Ammon's horn (tissue), 1 donor: ENCODE results near the gene CLHC1.
A peak's percentile ranks its signal among the peaks of the same experiment; 100 is the strongest.

Source experiments
- DNase-seq: peaks from one replicate; pipeline ENCODE4 v3.0.0-alpha.2; 2016; ENCODE audit warnings: low spot score

Gene CLHC1

DNA sequence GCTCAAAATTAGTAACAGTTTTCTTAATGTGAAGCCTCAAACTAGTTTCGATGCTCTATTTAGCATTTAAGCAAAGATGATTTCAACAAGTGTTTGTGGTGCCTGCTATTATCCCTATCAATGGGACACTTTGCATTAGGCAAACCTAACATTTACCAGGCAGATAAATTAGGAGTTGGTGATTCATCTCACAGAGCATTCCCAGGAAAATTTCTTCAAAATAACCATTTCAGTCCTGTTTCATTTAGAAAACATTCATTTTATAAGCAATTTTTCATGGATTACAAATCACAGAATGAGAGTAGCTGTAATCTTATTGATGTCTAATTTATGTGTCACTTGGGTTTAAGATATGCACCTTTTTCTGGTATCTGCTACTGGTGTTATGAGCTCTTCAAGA is 62.7 kb downstream of the CLHC1 start:
- no peak for DNase-seq

DNA sequence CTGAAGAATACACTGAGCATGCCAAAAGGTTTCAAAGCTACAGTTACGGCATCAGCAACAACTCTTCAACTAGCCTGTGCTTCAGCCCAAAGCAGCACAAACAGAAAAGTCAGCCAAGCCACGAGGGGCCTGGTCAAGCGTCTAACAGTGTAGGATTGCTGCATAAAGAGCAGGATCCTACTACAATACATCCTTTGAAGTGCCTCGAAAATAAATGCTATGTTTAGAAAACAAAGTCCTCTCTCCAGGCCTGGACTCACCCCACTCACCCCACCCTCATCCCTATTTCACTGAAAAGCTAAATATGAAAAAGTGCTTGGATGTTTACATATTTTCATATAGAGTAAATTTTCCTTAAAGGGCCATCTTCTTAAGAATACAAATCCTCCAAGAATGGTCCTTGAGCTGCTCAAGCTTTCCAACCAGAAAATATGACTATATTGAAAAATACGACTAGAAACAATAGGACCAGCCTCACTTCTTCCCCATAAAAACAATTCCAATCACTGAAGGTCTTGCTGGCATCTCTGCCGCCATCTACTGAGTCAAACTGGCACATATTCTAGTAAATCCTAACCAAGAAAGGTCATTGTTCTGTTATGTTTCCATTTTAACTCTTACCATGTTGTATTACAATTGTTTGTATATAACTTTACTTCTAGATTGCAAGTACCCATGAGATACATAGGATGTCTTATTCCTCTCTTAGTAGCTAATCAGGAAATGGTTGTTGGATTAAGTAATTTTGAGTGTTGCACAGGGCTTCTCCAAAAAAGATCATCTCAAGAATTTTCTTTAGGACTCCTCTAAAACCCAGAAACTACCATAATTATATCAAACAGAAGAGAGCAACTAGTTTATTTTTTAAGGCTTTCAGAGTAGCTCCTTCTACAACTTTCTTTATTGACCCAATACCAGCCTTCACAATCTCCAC is 63.6 kb downstream of the CLHC1 start:
- DNase-seq = peak; percentile 93

DNA sequence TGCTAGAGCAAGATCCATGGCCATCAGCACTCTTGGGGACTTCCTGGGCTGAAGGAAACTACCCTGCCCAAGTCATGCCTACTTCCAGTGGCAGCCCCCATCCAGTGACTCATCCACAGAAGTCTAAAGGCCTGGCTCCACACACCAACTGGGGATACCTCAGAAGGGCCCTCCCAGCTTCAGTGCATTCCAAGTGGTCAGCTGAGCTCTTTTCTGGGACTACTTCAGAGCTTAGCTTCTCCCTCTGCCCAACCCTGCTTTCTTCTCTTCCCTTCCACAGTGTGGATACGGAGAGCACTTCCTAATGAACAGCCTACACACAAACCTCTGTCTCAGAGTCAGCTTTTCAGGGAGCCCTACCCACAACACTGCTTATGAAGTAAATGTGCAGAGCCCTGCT is 66.5 kb downstream of the CLHC1 start:
- no peak for DNase-seq

DNA sequence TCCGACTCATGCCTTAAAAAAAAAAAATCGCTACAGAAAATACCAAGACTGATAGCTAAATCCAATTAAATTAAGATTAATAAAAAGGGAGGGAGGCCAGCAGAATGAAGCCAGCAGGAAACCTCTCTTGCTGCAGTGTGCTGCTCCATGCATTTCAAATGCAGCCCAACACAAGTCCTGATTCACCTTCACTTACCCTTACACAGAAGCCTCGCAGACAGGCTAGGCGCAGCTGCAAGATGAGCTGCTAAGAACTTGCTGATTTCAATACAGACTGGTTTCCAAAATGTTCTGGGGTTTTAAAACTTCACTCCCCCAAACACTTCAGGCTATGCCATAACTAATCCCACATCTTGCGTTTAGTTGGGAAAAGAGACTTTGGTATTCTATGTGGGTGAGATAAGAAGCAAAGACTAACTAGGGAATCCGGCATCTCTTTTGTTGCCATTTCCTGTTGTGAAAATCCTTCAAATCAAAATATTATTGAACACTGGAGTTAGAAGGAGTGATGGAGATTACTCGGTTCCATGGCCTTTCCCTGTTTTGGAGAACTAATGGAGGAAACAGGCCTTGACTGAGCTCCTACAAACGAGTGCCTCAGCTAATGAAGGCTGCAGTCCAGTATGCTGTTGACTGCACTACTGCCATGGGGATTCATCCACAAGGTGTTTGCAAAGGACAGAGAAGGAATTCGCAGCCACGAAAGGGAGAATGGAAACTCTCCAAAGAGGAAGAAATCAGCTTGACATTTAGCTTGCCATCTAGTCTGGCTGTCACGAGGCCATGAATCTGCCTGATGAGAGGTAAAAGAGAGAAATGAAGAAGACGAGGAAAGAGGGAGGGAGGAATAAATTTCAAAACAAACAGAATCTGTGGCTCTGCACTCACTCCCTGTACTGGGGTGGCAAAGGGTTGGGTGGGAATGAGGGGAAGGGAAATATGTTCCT is 67.3 kb downstream of the CLHC1 start:
- DNase-seq = no peak

DNA sequence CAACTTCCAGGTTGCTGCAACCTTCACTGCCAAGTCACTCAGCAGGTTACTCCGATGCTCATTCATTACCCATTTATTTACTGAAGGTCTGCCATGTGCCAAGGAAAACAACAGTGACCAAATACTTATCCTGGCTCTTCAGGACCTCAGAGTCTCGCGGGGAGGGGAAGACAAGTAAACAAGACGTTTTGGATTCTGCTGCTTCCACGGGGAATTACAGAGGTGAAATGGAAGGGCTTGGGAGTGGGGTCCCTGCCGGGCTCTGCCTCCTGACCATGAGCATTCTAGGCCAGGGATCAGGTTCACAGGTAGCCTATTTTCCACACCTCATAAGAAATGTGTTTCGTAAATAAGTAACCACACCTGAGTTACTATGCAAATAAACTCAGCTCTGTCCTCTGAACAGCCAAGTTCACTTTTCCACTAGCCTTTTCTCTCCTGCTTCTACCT is 68.1 kb downstream of the CLHC1 start:
- no peak for DNase-seq

DNA sequence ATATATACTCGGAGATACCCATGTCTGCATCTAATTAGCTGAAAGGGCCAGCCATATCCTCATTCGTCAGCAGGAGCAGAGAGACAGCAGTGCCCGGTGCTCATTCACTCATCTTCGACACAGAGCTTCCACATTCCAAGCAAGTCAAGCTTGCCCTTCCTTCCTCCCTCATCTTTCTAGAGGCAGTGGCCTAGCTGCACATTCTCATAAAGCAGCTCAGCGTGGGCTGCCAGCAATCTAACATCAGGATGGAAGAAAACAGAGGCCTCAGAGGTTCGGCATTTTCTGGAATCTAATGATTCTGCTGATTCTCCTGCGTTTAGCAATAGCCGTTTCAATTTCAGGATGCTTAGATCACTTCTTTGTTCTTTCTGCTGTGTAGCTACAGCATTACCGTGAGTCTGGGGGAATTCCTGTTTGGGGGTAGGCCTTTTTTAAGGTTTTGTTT is 68.8 kb downstream of the CLHC1 start:
- no peak for DNase-seq

DNA sequence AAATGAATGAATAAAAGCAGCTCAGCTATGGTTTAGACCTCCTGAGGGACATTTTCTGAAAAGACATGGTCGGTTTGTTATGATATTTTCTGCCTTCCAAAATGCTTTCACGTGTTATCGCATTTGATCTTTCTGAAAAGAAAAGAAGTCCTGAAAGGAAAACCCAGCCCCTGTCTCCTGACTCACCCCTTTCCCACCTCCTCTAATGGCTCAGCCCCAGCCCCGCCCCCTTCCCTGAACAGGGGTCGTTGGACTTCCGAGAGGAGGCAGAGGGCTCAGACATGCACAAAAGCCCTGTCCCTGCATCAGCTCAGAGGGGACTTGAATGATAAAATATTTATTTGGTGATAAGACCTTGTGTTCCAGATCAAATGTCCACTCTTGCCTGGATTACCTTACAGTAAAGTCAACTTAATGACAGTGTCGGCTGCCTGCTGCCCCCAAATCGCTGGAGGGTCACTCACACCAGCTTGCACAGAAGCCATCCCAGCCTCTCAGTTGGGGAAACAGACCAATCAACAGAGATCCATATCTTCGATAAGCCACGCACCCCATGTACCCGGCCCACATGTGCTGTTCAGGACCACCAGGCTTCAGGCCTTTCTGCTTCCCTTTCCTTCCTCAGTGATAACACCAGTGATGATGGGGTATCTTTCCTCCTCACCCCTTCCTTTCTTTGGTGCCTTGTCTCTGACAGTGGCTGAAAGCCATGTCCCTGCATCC is 69.6 kb downstream of the CLHC1 start:
- DNase-seq = no peak

DNA sequence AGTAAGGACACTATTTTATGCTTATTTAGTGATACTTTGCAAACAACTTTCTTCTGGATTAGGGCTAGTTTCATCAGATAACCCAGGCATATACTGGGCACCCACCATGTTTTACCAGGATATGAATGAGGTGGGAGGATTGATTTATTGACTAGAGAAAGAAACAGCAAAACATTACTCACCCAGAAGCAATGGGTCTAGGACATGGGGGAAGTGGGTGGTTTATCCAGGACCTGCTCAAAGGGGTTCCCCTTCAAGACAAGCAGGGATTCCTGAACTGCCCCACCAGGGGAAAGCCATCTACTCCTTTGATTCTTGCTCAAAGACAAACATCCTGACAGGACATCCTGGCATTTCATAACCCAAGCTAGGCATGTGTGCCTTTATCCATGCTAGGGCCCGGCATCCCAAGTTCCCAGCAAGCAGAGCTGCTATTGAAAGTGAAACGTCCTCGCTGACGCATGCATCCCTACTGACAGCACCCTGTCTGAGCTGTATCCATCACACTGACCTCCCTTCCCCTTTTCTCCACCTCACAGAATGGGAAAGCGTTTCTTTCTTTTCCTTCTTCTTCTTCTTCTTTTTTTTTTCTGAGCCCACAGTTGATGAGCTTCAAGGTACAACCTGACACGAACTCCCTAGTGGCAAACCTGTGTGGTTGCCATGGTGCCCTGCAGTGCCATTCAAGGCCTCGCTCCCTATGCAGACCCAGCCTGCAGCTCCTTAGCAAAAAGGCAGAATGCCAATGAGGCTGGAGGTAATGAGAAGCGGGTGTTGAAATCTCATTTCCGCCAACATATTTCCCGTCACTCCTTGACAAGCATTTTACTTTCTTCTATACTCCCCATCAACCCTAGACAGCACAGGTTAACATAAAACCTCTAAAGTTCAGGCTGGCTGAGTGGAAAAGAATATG is 70.5 kb downstream of the CLHC1 start:
- DNase-seq = no peak

DNA sequence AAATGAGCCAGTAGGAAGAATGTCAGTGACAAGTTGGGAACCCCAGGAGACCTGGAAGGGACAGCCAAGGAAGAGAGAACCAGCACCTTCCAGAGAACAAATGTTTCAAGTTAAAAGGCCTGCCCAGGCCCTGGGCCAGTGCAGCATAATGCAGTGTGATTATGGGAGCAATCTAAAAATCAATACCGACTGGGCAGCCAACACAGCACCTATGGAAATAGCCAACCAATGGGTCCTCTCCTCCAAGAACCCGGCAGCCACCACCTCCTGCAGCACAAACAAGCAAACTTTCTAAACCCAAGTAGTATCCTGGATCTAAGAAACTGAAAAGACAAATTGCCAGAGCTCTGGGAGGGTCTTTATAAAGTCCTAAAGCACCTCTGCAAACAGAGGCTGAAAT is 71.7 kb downstream of the CLHC1 start:
- no peak for DNase-seq

DNA sequence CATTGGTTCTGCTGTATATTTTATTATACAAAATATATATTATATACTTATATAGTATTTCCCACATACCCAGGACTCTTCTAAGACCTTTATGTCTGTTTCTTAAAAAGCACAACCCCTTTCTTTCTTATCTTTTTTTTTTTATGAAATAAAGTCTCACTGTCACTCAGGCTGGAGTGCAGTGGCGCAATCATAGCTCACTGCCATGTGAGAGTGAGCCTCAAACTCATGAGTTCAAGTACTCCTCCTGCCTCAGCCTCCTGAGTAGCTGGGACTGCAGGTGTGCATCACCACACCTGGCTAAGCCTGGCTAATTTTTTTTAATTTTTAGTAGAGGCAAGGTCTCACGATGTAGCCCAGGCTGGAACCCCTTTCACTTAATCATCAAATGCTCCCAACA is 72.3 kb downstream of the CLHC1 start:
- no peak for DNase-seq

DNA sequence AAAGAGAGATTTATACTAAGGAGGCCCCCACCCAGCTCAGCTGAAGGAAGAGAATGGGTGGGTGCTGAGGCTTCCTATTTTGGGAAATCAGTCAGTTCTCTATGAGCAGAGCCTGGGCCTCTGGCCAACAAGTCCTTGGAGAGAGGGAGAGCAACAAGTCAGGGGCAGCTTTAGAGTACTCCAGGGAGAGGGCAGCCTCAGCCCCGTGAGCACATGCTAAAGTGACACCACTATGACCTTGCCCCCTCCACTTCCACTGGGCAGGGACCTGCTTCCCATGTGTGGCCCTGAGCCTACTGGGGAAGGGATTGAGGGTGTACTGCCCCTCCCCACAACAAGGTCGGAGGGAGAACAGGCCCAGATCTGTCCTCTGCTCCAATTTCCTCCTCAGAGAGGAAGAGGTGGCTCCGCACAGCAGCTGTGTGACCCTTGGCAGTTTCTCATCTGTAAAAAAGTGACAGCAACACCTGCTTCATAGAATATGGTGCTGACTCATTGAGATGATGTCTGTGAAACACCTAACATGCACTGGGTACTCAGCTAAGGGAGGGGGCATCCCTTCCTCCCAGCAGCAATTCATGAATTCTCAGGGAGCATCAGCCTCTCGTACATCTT is 72.9 kb downstream of the CLHC1 start:
- DNase-seq = no peak

DNA sequence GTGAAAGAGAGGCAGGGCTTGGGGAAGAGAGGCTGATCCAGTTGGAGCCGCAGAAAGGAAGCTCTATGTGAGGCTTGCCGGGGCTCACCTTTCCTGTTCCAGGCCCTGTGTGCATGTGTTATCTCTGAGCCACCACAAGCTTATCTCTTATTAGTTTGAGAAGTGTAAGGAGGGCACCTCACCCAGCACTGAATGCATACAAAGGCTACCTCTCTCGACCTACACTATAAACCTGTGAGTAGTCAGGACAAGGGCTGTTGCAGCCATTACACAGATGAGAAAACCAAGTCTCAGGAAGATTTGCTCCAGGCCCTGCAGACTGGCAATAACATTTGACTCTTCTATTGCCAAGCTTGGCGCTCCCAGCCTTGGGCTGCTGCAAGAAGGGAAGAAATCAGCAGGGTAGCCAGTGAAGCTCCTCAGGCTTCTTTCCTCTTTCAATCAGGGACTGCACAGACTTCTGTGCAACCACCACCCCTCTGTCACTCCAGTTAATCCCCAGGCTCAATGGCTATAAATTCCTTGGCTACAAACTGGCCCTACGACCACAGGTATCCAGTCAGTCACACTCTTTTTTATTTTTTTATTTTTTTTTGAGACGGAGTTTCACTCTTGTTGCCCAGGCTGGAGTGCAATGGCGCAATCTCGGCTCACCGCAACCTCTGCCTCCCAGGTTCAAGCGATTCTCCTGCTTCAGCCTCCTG is 73.8 kb downstream of the CLHC1 start:
- DNase-seq = no peak

DNA sequence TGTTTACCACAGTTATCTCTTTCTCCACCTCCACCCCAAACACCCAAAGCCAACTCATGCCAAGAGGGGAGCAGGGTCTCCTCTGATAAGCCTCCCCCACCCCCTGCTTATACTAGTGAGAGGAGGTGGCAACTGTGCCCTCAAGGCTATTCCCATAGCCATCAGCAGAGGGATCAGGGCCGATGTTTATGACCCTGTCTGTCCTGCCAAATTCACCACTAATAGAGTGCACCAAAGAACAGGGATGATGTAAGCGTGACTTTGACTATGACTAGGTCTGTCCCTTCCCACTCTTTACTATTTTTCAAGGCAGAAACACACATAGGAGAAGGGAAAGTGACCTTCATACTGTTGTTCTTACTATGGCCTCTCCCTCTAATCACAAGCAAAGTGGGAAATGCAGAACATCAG is 74.6 kb downstream of the CLHC1 start:
- no peak for DNase-seq

DNA sequence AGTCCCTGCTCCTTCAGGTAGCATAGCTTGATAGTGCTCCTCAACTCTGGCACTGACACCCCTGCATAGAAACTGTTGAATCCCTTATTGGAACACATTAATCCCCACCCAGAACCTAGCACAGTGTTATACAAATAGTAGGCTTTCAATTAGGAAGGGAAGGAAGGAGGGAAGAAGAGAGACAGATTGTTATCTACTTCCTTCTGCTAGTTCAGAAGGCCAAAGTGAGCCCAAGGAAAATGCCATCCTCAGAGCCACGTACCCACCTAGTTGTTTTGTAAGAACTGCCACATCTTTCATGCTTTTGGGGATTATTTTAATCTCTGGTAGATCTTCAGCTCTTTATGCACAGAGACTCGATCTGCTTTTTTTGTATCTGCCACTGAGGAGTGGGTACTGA is 75.1 kb downstream of the CLHC1 start:
- DNase-seq = no peak

DNA sequence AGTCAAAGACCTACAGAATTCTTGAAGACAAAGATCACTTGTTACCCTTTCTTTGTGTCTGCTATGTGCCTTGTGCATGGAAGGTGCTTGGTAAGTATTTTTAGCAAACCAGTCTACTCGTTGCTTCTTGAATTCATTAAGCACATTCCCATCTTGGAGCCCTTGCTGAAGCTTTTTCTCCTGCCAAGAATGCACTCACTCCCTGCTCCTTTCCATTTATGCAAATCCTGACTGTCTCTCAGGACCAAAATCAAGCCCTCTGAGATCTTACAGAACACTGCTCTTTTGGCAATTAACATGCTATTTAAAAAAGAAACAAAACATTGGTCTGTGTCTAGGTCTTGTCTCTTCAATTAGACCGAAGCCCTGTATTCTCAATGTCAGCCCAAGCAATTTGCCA is 75.8 kb downstream of the CLHC1 start:
- DNase-seq = no peak

DNA sequence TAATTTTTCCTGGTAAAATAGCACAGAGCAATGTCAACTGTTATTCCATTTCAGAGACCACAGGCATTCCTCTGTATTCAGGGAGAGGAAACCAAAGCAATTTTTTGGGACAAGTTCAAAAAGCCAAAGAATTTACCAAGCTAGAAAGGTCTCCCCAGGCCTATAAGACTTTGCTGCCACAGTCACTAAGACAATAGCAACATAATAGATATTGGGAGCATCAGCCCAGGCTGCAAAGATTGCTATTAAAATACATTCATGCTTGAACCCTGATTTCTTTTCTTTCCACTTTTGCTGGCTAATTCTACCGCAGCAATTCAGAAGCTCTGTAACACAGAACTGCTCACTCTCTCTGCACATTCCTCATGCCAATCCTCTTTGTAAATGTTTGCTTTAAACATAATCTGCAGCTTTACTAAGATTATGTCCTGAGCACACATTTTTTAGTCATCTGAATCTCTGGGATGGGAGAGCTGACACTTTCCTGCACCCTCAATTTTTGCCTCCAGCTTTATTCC is 76.3 kb downstream of the CLHC1 start:
- no peak for DNase-seq

DNA sequence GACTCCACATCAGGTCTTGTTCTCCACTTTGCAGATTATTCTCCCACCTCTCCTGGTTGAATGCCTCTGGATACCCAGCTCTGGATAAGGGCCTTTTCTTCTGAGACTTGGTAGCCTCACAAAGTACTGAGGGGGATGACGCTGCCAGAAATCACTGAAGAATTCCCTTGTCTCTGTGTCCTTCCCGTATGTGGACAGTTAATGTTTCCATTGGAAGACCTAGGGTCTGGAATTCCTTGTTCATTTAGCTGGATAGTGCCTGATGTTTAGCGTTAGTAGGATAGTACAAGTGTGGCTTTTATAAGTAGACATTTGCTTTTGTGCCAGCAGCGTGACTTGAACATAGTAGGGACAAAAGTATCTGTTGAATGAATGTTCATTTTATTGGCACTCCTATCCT is 76.9 kb downstream of the CLHC1 start:
- no peak for DNase-seq

DNA sequence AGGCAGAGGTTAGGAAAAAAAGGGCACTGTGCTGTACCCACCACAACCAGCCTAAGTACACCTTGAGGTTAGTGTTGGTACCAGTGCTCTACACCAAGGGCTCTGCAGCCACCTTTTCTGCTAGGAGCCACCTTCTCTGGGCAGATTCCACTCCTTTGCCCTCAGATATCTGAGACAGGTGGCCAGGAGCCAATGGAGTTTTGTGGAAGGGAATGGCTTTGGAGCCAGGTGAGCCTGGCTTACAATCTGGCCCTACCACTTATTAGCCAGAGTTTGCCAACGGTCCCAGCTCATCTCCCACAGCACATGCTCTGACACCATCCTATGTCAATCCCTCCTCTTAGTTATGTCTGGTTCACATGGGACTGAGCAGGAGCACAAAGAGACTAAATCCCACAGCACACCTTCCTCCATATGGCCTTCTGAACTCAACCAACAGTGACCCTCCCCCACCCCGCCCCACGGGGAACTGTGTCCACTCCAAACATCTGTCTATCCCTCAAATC is 77.5 kb downstream of the CLHC1 start:
- no peak for DNase-seq

DNA sequence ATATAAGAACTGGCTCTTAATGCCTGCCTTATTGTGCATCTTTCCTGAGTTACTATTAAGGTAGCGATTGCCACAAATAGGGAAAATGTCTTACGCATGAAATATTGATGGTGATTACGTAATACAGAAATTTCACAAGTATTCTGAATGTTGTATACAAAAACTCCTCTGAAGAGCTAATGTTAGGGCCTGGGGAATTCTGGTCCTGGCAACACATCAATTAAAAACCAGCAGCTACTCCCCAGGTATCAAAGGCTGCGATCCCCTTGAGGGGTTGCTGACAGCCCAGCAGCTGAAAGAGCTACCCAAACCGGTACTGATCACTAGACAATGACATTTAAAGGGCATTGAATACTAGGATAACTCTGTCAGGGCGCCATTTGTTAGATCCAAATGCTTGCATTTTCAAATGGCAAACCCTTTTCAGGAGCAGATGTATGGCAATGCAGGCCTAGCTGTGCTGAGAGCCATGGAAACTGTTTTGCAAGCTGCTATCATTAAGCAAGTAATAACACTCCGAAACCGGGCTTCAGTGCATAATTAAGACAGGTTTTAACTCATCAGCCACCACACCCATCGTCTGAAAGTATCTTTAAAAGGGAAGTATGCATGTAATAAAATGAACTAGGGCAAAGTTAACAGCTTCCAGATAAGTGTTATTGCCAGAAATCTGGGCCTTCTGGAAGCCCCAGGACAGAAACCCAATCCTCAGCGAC is 78.4 kb downstream of the CLHC1 start:
- no peak for DNase-seq
